H54 (cell line): ENCODE data around the gene TEX54.
"Not testable (repeated sequence)": the region's sequence is repeated elsewhere in the genome, so short reads cannot be mapped to it uniquely, and the experiment has no call there.

ENCODE experiments used
- DNase-seq: peaks from one replicate; pipeline ENCODE4 v3.0.0; 2011; ENCODE audit warnings: low spot score, mixed read lengths; ENCODE audit not compliant: insufficient read length
- FAIRE-seq: peaks from 3 replicates; lab custom pipeline; 2011; peaks lifted over from hg19 to GRCh38; lab: Jason Lieb, UNC
- POLR2A ChIP-seq: IDR thresholded peaks from 2 replicates; pipeline ENCODE4 v1.6.1; 2011; ENCODE audit warnings: low read depth, mild to moderate bottlenecking, low read length

The TEX54 gene

GRCh38 chr11:62830904-62831519 lies 1.6 kb downstream of the TEX54 start:
- FAIRE-seq (no peak), DNase-seq (peak; percentile 26)
- TF ChIP-seq POLR2A: no peak

- DNase-seq, FAIRE-seq: not testable (repeated sequence)
These were observed 4.5 kb downstream of the TEX54 start for GRCh38 chr11:62828130-62828529.

GRCh38 chr11:62823677-62824076 lies 9.0 kb downstream of the TEX54 start:
- no peak for TF ChIP-seq POLR2A
- FAIRE-seq (no peak), DNase-seq (no peak)

- no peak for DNase-seq
- FAIRE-seq: no peak
- no peak for TF ChIP-seq POLR2A
These were observed 15.5 kb downstream of the TEX54 start for GRCh38 chr11:62817129-62817528.

GRCh38 chr11:62816557-62816956 lies 16.1 kb downstream of the TEX54 start:
- no peak for FAIRE-seq
- DNase-seq: no peak
- TF ChIP-seq POLR2A: no peak

GRCh38 chr11:62811659-62812058 lies 21.0 kb downstream of the TEX54 start:
- no peak for TF ChIP-seq POLR2A
- FAIRE-seq (no peak), DNase-seq (no peak)

- no peak for FAIRE-seq
- no peak for TF ChIP-seq POLR2A
These were observed 21.9 kb downstream of the TEX54 start for GRCh38 chr11:62810748-62811147.

GRCh38 chr11:62806611-62807121 lies 26.0 kb downstream of the TEX54 start:
- no peak for FAIRE-seq
- no peak for DNase-seq

More at GRCh38 chr11:62810748-62811147, 21.9 kb downstream of the TEX54 start:
- no peak for DNase-seq

GRCh38 chr11:62805961-62806441 lies 26.6 kb downstream of the TEX54 start:
- TF ChIP-seq POLR2A: no peak
- no peak for DNase-seq
- FAIRE-seq: no peak

More at GRCh38 chr11:62806611-62807121, 26.0 kb downstream of the TEX54 start:
- no peak for TF ChIP-seq POLR2A

GRCh38 chr11:62805076-62805892 lies 27.4 kb downstream of the TEX54 start, which contains the start of gene NXF1:
Gene NXF1 (minus strand): TSS chr11:62805440. CDS start chr11:62805356, 84 bp downstream.
- DNase-seq: peak; percentile 85
- FAIRE-seq: no peak
- TF ChIP-seq POLR2A: peak; percentile 100

GRCh38 chr11:62804310-62805075 lies 28.1 kb downstream of the TEX54 start:
- DNase-seq: peak; percentile 29
- TF ChIP-seq POLR2A: no peak
- no peak for FAIRE-seq

GRCh38 chr11:62801071-62801470 lies 31.6 kb downstream of the TEX54 start:
- no peak for DNase-seq

GRCh38 chr11:62799486-62799885 lies 33.2 kb downstream of the TEX54 start:
- TF ChIP-seq POLR2A: no peak
- FAIRE-seq: no peak
- no peak for DNase-seq

More at GRCh38 chr11:62801071-62801470, 31.6 kb downstream of the TEX54 start:
- no peak for FAIRE-seq
- TF ChIP-seq POLR2A: no peak
